Measurements from ENCODE around the gene TRMT61B. TPM values are rescaled to one million over a fixed set of nuclear protein-coding genes. Genes with fewer than 3 reads are reported as not detected.

TRMT61B gene
- total and polyA plus RNA-seq, 10 of the 15 experiments (the other 5 are each of a cell fraction or from before 2014, with no cell fraction given): 12.8 to 23.7 (median 18.1) TPM

- CTCF ChIA-PET: interaction anchor here (1.0 to 1.4 kb wide), 3 partner anchors 9 to 307 kb away, joined by 3 to 5 read pairs (median 4); no protein-coding TSS in a partner anchor
These were observed 31.1 kb upstream of the TRMT61B start for GRCh38 chr2:28901202-28901601.

More at GRCh38 chr2:28901202-28901601, 31.1 kb upstream of the TRMT61B start:
- no peak for DNase-seq (ENCODE audit: low read depth, low spot score)
- BruUV-seq (replicated peaks): no TSS peak
- ChIA-PET POLR2A (no interaction called here), RAD21 (ENCODE audit: unreplicated experiment) (interaction anchor here (1.6 kb wide), 1 partner anchor 307 kb away, joined by 5 read pairs; no protein-coding TSS in a partner anchor), SMC1A (ENCODE audit: uncharacterized antibody, unreplicated experiment) (interaction anchor here (1.3 kb wide), 1 partner anchor 12 kb away, joined by 4 read pairs; no protein-coding TSS in a partner anchor)
- Histone ChIP-seq H3K36me3 (ENCODE audit: control insufficient read depth in 2 of 2, insufficient read depth in 2 of 2, low read length in 1 of 2) (peaks cover 9 to 13% of the 10 kb centered on the region in 2 experiments), H3K27me3 (replicated peaks in 1 of 2; ENCODE audit: control insufficient read depth in 2 of 2, insufficient read depth in 2 of 2, low read length in 1 of 2) (no peaks in the 10 kb centered on the region), H2AFZ (ENCODE audit: control insufficient read depth, low read depth, low read length) (no peak overlapping the region), H3K9me3 (replicated peaks; ENCODE audit: control insufficient read depth, insufficient read depth, low read length) (no peaks in the 10 kb centered on the region), H3K79me2 (ENCODE audit: control insufficient read depth, insufficient read depth, low read length) (peaks cover 94% of the 10 kb centered on the region), H3K4me3 (no peak overlapping the region), H3K9ac (ENCODE audit: control insufficient read depth, insufficient read depth, low read length) (no peak overlapping the region), H3K4me1 (ENCODE audit: control insufficient read depth, insufficient read depth, low read length) (no peaks in the 10 kb centered on the region), H4K20me1 (ENCODE audit: control insufficient read depth, insufficient read depth) (no peaks in the 10 kb centered on the region), H3K4me2 (ENCODE audit: control insufficient read depth, insufficient read depth) (peak overlapping the region; percentile 24; the same call in 1 of the 2 replicates), H3K27ac (ENCODE audit: control insufficient read depth, insufficient read depth) (no peak overlapping the region)
- FAIRE-seq: no peak
- TF ChIP-seq ESRRA (IDR thresholded peaks at IDR 0.05; ENCODE audit: low read length) (no peak), CEBPZ (IDR thresholded peaks at IDR 0.05; ENCODE audit: low read depth, low read length) (no peak)
- intact Hi-C loops (cut with micrococcal nuclease; ENCODE audit: unreplicated experiment) (no loop called here), in situ Hi-C loops (cut with MboI) (no loop called here)
- WGBS (ENCODE audit: insufficient coverage, insufficient replicate concordance, low lambda C conversion rate, missing lambda C conversion rate): 50% methylated on average over 2 of the region's 2 CpGs
- ATAC-seq: peak; percentile 24; the same call in 1 of the 3 replicates

All from GM12878 (cell line).